Lung (tissue), 12 donors: ENCODE data around the gene EGFL8. TPM values are rescaled to one million over a fixed set of nuclear protein-coding genes. Genes with fewer than 3 reads are reported as not detected.

Source experiments
- ATAC-seq: fragments of 200-7000 bp; cut with Tn5 transposase; one replicate; pipeline ENCODE4 v1.9.1; 2020; ENCODE audit warnings: moderate number of reproducible peaks; ENCODE audit not compliant: insufficient read depth, low FRiP score
- DNase-seq, 3 donors: peaks; one replicate each; pipeline ENCODE4 v3.0.0-alpha.2; 2013 to 2017
- H3K27ac ChIP-seq, 2 donors: one replicate each; pipeline ENCODE4 v1.5.1; 2013; ENCODE audit warnings: mild to moderate bottlenecking in 2 of 2, moderate library complexity in 2 of 2, control low read depth in 1 of 2, inconsistent platforms in 1 of 2, low read depth in 1 of 2, low read length in 1 of 2
- H3K27me3 ChIP-seq, 3 donors: one replicate each; pipeline ENCODE4 v1.5.1; 2013; ENCODE audit warnings: low read length in 2 of 3; ENCODE audit not compliant: control insufficient read depth in 3 of 3, insufficient read depth in 3 of 3
- H3K36me3 ChIP-seq, 4 donors: one replicate each; pipeline ENCODE4 v1.5.1; 2013; ENCODE audit warnings: low read length in 4 of 4, mild to moderate bottlenecking in 1 of 4, moderate library complexity in 1 of 4; ENCODE audit not compliant: control insufficient read depth in 4 of 4, insufficient read depth in 4 of 4
- H3K4me1 ChIP-seq, 5 donors: one replicate each; pipeline ENCODE4 v1.5.1; 2013; ENCODE audit warnings: low read length in 5 of 5, mild to moderate bottlenecking in 2 of 5, moderate library complexity in 1 of 5; ENCODE audit not compliant: control insufficient read depth in 5 of 5, insufficient read depth in 5 of 5
- H3K4me3 ChIP-seq: one replicate; pipeline ENCODE4 v1.5.1; 2013; ENCODE audit warnings: mild to moderate bottlenecking, control low read depth, moderate library complexity
- H3K9ac ChIP-seq, 2 donors: one replicate each; pipeline ENCODE4 v1.5.1; 2013; ENCODE audit warnings: low read length in 2 of 2, control low read depth in 1 of 2; ENCODE audit not compliant: insufficient read depth in 1 of 2
- H3K9me3 ChIP-seq, 4 donors: one replicate each; pipeline ENCODE4 v1.5.1; 2013; ENCODE audit warnings: low read length in 3 of 4, mild to moderate bottlenecking in 1 of 4, moderate library complexity in 1 of 4; ENCODE audit not compliant: control insufficient read depth in 4 of 4, insufficient read depth in 3 of 4
- CTCF ChIP-seq: IDR thresholded peaks from 2 replicates; pipeline ENCODE4 v1.5.1; 2012; ENCODE audit warnings: mild to moderate bottlenecking; ENCODE audit errors: control extremely low read depth, extremely low read depth
- WGBS, 2 donors: extraction: QIAGEN DNeasy Blood & Tissue Kit; methylation state at CpG; one replicate each; pipeline ENCODE4 v1.1.7; 2013; 5-methylcytosine and 5-hydroxymethylcytosine counted together
- polyA plus RNA-seq, 2 donors: library from polyadenylated mRNA; stranded (reverse); fragments of 200-250 nt; gene quantifications; one replicate each; pipeline ENCODE4 v1.2.1, GENCODE V29; 2013
- total RNA-seq, 2 donors: library from RNA; depleted of rRNA in 1 of 2; stranded (reverse); fragments of >200 nt in 1 of 2; gene quantifications; one replicate each; pipeline ENCODE4 v1.2.1, GENCODE V29; 2014 to 2021
- donor health status: control.
- donor health status: control.
- donor health status: Bipolar disorder and iron deficiency.
- donor health status: healthy.
- donor health status: DM: yes; HTN: yes; CAD: no.

The EGFL8 gene
- total and polyA plus RNA-seq, 4 donors: 3.8 to 10.9 (median 10.0) TPM

DNA sequence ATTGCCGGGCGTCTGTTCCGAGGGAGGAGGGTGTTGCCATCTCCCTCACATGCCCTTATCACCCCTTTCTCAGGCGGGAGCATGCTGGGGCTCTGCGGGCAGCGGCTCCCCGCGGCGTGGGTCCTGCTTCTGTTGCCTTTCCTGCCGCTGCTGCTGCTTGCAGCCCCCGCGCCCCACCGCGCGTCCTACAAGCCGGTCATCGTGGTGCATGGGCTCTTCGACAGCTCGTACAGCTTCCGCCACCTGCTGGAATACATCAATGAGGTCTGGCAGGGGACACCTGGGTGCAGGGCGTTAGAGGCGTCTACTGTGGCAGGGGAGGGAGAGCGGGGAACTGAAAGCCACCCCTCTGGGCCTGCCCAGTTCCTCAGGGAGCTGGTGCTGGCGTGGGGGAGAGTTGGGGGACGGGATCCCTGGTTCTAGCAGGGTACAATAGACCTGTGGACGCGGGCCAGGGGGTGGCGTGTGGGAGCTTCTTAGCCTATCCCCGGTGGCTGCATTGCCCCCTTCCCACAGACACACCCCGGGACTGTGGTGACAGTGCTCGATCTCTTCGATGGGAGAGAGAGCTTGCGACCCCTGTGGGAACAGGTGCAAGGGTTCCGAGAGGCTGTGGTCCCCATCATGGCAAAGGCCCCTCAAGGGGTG, 9.8 kb upstream of the EGFL8 start:
- H3K9me3 ChIP-seq: no peaks in the 10 kb centered on the region
- H3K36me3 ChIP-seq: peaks cover 4 to 26% (median 10%) of the 10 kb centered on the region in 4 donors
- 5% methylated on average over 33 to 34 of the region's 34 CpGs for WGBS, 2 donors
- DNase-seq (peak; percentile 76 to 80 (median 79)), ATAC-seq (no peak)
- peak overlapping the region; percentile 78 to 87 for H3K27ac ChIP-seq
- peaks cover 2 to 37% (median 15%) of the 10 kb centered on the region in 5 donors for H3K4me1 ChIP-seq
- peaks cover 0 to 41% (median 22%) of the 10 kb centered on the region in 3 donors for H3K27me3 ChIP-seq
- peak overlapping the region; percentile 73 to 74 for H3K9ac ChIP-seq
- peak; percentile 47 for TF ChIP-seq CTCF
- peak overlapping the region; percentile 69 for H3K4me3 ChIP-seq

DNA sequence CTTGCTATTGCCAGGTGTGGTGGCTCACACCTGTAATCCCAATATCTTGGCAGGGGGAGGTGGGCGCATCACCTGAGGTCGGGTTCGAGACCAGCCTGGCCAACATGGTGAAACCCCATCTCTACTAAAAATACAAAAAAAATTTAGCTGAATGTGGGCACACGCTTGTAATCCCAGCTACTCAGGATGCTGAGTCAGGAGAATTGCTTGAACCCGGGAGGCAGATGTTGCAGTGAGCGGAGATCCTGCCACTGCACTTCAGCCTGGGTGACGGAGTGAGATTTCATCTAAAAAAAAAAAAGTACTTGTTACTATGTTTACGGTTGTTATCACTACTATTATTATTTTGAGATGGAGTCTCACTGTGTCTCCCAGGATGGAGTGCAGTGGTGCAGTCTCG, 7.5 kb upstream of the EGFL8 start:
- TF ChIP-seq CTCF: no peak
- peaks cover 4 to 26% (median 10%) of the 10 kb centered on the region in 4 donors for H3K36me3 ChIP-seq
- no peak overlapping the region for H3K27ac ChIP-seq
- DNase-seq: no peak
- WGBS, 2 donors: 91 to 95% methylated on average over 9 of the region's 9 CpGs
- H3K9me3 ChIP-seq: no peaks in the 10 kb centered on the region
- H3K4me1 ChIP-seq: peaks cover 2 to 28% (median 15%) of the 10 kb centered on the region in 5 donors
- no peak overlapping the region for H3K9ac ChIP-seq
- no peak for ATAC-seq
- no peak overlapping the region for H3K4me3 ChIP-seq
- peaks cover 0 to 24% (median 8%) of the 10 kb centered on the region in 3 donors for H3K27me3 ChIP-seq

GRCh38 chr6:32158052-32158451, 6.3 kb upstream of the EGFL8 start:
- Histone ChIP-seq H3K4me1 (peaks cover 0 to 16% (median 5%) of the 10 kb centered on the region in 5 donors), H3K9ac (no peak overlapping the region), H3K27me3 (peaks cover 0 to 20% (median 0%) of the 10 kb centered on the region in 3 donors), H3K9me3 (no peaks in the 10 kb centered on the region), H3K27ac (no peak overlapping the region), H3K4me3 (no peak overlapping the region), H3K36me3 (peaks cover 4 to 26% (median 10%) of the 10 kb centered on the region in 4 donors)
- no peak for TF ChIP-seq CTCF
- no peak for DNase-seq
- no peak for ATAC-seq
